ENCODE results near the gene PCDHA8.
"Not testable (repeated sequence)": the region's sequence is repeated elsewhere in the genome, so short reads cannot be mapped to it uniquely, and the experiment has no call there.

PCDHA8 gene

DNA sequence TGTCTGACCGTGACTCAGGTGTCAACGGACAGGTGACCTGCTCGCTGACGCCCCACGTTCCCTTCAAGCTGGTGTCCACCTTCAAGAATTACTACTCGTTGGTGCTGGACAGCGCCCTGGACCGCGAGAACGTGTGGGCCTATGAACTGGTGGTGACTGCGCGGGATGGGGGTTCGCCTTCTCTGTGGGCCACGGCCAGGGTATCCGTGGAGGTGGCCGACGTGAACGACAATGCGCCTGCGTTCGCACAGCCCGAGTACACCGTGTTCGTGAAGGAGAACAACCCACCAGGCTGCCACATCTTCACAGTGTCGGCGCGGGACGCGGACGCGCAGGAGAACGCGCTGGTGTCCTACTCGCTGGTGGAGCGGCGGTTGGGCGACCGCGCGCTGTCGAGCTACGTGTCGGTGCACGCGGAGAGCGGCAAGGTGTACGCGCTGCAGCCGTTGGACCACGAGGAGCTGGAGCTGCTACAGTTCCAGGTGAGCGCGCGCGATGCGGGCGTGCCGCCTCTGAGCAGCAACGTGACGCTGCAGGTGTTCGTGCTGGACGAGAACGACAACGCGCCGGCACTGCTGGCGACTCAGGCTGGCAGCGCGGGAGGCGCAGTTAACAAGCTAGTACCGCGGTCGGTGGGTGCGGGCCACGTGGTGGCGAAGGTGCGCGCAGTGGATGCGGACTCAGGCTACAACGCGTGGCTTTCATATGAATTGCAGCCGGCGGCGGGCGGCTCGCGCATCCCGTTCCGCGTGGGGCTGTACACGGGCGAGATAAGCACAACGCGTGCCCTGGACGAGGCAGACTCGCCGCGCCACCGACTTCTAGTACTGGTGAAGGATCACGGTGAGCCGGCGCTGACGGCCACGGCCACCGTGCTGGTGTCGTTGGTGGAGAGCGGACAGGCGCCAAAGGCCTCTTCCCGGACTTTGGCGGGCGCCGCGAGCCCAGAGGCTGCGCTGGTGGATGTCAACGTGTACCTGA lies 29.5 kb downstream of the PCDHA8 start:
- DNase-seq (ENCODE audit: low read depth in 1 of 2, low spot score in 1 of 2): no peak

DNA sequence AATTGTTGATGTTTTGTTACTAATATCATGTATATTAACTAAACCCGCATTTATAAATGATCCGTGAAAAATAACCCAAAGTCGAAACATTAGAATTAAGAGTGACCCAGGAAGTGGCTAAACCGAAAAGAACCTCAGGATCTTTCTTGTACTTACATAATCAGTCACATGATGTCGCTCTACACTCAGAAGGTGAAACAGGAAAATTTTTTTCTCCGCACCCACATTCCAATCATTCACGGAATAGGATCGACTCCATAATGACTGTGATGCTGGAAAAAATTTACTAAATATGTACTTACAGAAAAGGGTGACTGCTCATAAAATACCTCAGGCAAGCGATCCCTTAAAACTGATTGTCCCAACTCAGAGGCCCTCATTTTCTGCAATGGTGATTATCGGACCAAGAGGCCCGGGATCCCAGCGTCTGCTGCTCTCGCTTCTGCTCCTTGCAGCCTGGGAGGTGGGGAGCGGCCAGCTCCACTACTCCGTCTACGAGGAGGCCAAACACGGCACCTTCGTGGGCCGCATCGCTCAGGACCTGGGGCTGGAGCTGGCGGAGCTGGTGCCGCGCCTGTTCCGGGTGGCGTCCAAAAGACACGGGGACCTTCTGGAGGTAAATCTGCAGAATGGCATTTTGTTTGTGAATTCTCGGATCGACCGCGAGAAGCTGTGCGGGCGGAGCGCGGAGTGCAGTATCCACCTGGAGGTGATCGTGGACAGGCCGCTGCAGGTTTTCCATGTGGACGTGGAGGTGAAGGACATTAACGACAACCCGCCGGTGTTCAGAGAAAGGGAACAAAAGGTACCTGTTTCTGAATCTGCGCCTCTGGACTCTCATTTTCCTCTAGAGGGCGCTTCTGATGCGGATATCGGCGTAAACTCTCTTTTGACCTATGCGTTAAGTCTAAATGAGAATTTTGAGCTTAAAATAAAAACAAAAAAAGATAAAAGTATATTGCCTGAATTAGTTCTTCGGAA lies 34.4 kb downstream of the PCDHA8 start, which contains the start of gene PCDHA12:
TSS of gene PCDHA12 (plus strand) at position 224 of the 981 bp plus-strand sequence. CDS start at position 389, 165 bp downstream.
- DNase-seq (ENCODE audit: low read depth in 1 of 2, low spot score in 1 of 2): no peak

DNA sequence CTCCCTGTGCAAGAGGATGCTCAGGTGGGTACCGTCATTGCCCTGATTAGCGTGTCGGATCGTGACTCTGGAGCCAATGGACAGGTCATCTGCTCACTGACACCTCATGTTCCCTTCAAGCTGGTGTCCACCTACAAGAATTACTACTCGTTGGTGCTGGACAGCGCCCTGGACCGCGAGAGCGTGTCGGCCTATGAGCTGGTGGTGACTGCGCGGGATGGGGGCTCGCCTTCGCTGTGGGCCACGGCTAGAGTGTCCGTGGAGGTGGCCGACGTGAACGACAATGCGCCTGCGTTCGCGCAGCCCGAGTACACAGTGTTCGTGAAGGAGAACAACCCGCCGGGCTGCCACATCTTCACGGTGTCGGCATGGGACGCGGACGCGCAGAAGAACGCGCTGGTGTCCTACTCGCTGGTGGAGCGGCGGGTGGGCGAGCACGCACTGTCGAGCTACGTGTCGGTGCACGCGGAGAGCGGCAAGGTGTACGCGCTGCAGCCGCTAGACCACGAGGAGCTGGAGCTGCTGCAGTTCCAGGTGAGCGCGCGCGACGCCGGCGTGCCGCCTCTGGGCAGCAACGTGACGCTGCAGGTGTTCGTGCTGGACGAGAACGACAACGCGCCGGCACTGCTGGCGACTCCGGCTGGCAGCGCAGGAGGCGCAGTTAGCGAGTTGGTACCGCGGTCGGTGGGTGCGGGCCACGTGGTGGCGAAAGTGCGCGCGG lies 35.7 kb downstream of the PCDHA8 start:
- DNase-seq (ENCODE audit: low read depth in 1 of 2, low spot score in 1 of 2): not testable (repeated sequence)

DNA sequence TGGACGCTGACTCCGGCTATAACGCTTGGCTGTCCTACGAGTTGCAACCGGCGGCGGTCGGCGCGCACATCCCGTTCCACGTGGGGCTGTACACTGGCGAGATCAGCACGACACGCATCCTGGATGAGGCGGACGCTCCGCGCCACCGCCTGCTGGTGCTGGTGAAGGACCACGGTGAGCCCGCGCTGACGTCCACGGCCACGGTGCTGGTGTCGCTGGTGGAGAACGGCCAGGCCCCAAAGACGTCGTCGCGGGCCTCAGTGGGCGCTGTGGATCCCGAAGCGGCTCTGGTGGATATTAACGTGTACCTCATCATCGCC lies 36.2 kb downstream of the PCDHA8 start:
- no peak for DNase-seq (ENCODE audit: low read depth in 1 of 2, low spot score in 1 of 2)

DNA sequence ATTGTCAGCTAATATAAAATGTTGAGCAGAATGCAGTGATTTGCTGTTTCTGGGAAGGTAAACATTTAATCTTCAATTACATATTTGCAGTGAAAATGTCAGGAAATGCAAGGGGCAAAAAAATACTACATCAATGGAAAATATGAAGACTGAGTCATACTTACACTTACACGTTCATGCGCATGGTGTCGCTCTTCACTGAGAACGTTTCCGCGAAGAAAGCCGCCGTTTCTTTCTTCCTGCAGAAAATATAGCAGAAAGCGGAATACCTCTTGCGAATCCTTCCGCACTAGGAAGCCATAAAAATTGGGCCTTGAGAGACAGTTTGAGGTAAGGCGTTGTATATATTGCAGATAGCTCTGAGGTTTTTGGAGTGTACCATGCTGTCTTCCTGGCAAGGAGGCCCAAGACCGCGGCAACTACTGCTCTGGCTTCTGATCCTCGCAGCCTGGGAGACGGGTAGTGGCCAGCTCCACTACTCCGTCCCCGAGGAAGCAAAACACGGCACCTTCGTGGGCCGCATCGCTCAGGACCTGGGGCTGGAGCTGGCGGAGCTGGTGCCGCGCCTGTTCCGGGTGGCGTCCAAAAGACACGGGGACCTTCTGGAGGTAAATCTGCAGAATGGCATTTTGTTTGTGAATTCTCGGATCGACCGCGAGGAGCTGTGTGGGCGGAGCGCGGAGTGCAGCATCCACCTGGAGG lies 41.1 kb downstream of the PCDHA8 start, which contains the start of gene PCDHA13:
TSS of gene PCDHA13 (plus strand) at position 236 of the 702 bp plus-strand sequence. CDS start at position 381, 145 bp downstream.
- DNase-seq (ENCODE audit: low read depth in 1 of 2, low spot score in 1 of 2): no peak

DNA sequence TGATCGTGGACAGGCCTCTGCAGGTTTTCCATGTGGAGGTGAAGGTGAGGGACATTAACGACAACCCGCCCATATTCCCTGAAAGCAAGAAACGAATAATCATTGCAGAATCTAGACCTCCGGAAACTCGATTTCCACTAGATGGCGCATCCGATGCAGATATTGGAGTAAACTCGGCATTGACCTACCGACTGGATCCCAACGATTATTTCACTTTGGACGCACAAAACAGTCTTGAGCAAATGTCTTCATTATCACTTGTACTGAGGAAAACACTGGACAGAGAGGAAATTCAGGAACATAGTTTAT lies 41.6 kb downstream of the PCDHA8 start:
- DNase-seq (ENCODE audit: low read depth in 1 of 2, low spot score in 1 of 2): no peak

DNA sequence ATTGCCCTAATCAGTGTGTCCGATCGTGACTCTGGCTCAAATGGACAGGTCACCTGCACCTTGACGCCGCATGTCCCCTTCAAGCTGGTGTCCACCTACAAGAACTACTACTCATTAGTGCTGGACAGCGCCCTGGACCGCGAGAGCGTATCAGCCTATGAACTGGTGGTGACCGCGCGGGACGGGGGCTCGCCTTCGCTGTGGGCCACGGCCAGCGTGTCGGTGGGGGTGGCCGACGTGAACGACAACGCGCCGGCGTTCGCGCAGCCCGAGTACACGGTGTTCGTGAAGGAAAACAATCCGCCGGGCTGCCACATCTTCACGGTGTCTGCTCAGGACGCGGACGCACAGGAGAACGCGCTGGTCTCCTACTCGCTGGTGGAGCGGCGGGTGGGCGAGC lies 42.4 kb downstream of the PCDHA8 start:
- DNase-seq (ENCODE audit: low read depth in 1 of 2, low spot score in 1 of 2): no peak

DNA sequence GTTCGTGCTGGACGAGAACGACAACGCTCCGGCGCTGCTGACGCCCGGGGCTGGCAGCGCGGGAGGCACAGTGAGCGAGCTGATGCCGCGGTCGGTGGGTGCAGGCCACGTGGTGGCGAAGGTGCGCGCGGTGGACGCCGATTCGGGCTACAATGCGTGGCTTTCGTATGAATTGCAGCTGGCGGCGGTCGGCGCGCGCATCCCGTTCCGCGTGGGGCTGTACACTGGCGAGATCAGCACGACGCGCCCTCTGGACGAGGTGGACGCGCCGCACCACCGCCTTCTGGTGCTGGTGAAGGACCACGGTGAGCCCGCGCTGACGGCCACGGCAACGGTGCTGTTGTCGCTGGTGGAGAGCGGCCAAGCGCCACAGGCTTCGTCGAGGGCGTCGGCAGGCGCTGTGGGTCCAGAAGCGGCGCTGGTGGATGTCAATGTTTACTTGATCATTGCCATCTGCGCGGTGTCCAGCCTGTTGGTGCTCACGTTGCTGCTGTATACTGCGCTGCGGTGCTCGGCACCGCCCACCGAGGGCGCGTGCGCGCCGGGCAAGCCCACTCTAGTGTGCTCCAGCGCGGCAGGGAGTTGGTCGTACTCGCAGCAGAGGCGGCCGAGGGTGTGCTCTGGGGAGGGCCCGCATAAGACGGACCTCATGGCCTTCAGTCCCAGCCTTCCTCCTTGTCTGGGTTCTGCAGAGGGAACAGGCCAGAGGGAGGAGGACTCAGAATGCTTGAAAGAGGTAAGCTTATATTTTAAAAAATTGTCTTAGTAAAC lies 43.1 kb downstream of the PCDHA8 start:
- DNase-seq (ENCODE audit: low read depth in 1 of 2, low spot score in 1 of 2): no peak
